Common myeloid progenitor, CD34-positive (primary cell): Measurements from ENCODE around the gene GHRH.

ENCODE experiments used
- CTCF ChIA-PET: fragments of 350-600 bp; sonication (Branson Sonifier 250); formaldehyde crosslinking; loops from one replicate; lab custom pipeline; 2021; ENCODE audit warnings: antibody characterized with exemption; lab: Charles Lee
- POLR2A ChIA-PET: fragments of 350-600 bp; sonication (Branson Sonifier 250); formaldehyde crosslinking; loops from one replicate; lab custom pipeline; 2021; ENCODE audit warnings: antibody characterized with exemption; lab: Charles Lee
- DNase-seq, 3 donors: peaks; one replicate each; pipeline versions ENCODE4 v3.0.0 to v3.0.0-alpha.2; 2013
- H3K27ac ChIP-seq, 2 experiments: 1 replicate in 1 of 2; 2 replicates in 1 of 2; pipeline ENCODE4 v1.7.0; 2013; ENCODE audit warnings: inconsistent platforms in 2 of 2, low read length in 2 of 2, mild to moderate bottlenecking in 2 of 2, low read depth in 1 of 2, moderate library complexity in 1 of 2; ENCODE audit not compliant: severe bottlenecking in 2 of 2, insufficient read depth in 1 of 2, poor library complexity in 1 of 2
- H3K27me3 ChIP-seq, 5 experiments: replicated peaks in 2 of 5; 1 replicate in 3 of 5; 2 replicates in 2 of 5; pipeline versions ENCODE4 v1.6.1 to v1.7.0; 2013; ENCODE audit warnings: low read length in 4 of 5, mild to moderate bottlenecking in 2 of 5, moderate library complexity in 2 of 5, inconsistent platforms in 1 of 5; ENCODE audit not compliant: insufficient read depth in 5 of 5, control insufficient read depth in 4 of 5
- H3K36me3 ChIP-seq, 4 experiments: 1 replicate in 2 of 4; 2 replicates in 2 of 4; pipeline versions ENCODE4 v1.6.1 to v1.7.0; 2013; ENCODE audit warnings: low read length in 3 of 4, control low read depth in 1 of 4, mild to moderate bottlenecking in 1 of 4; ENCODE audit not compliant: control insufficient read depth in 4 of 4, insufficient read depth in 4 of 4
- H3K4me1 ChIP-seq, 4 experiments: 1 replicate in 3 of 4; 2 replicates in 1 of 4; pipeline versions ENCODE4 v1.6.1 to v1.7.1; 2013; ENCODE audit warnings: low read length in 3 of 4, mild to moderate bottlenecking in 3 of 4, control low read depth in 1 of 4, inconsistent platforms in 1 of 4, moderate library complexity in 1 of 4; ENCODE audit not compliant: control insufficient read depth in 4 of 4, insufficient read depth in 4 of 4; ENCODE audit errors: control extremely low read depth in 1 of 4
- H3K4me3 ChIP-seq, 7 experiments: 1 replicate in 4 of 7; 2 replicates in 3 of 7; pipeline versions ENCODE4 v1.5.1 to v1.7.0; 2013; ENCODE audit warnings: mild to moderate bottlenecking in 7 of 7, low read length in 6 of 7, moderate library complexity in 6 of 7, inconsistent platforms in 2 of 7, low read depth in 2 of 7, control low read depth in 1 of 7; ENCODE audit not compliant: insufficient read depth in 4 of 7, control insufficient read depth in 1 of 7; ENCODE audit errors: extremely low read depth in 1 of 7
- H3K9me3 ChIP-seq, 5 experiments: 1 replicate in 4 of 5; 2 replicates in 1 of 5; pipeline versions ENCODE4 v1.6.1 to v1.7.1; 2013; ENCODE audit warnings: low read length in 4 of 5, mild to moderate bottlenecking in 2 of 5, inconsistent platforms in 1 of 5, low read depth in 1 of 5, moderate library complexity in 1 of 5; ENCODE audit not compliant: control insufficient read depth in 4 of 5, insufficient read depth in 2 of 5; ENCODE audit errors: control extremely low read depth in 1 of 5
- WGBS: methylation state at CpG from one replicate; pipeline ENCODE4 v1.1.5; 2013; ENCODE audit not compliant: insufficient coverage; 5-methylcytosine and 5-hydroxymethylcytosine counted together

The GHRH gene

GRCh38 chr20:37205794-37206193, 55.8 kb downstream of the GHRH start:
- H3K27ac ChIP-seq: no peak overlapping the region
- 100% methylated on average over 1 of the region's 2 CpGs for WGBS
- H3K27me3 ChIP-seq: no peaks in the 10 kb centered on the region
- peaks cover 22 to 86% (median 59%) of the 10 kb centered on the region in 4 experiments for H3K36me3 ChIP-seq
- POLR2A ChIA-PET: no interaction called here
- DNase-seq: no peak
- H3K9me3 ChIP-seq: no peaks in the 10 kb centered on the region
- H3K4me1 ChIP-seq: no peaks in the 10 kb centered on the region
- H3K4me3 ChIP-seq: no peak overlapping the region
- CTCF ChIA-PET: interaction anchor here (0.7 to 3.9 kb wide), 6 partner anchors 10 to 330 kb away, joined by 3 to 18 read pairs (median 4); no protein-coding TSS in a partner anchor

DNA sequence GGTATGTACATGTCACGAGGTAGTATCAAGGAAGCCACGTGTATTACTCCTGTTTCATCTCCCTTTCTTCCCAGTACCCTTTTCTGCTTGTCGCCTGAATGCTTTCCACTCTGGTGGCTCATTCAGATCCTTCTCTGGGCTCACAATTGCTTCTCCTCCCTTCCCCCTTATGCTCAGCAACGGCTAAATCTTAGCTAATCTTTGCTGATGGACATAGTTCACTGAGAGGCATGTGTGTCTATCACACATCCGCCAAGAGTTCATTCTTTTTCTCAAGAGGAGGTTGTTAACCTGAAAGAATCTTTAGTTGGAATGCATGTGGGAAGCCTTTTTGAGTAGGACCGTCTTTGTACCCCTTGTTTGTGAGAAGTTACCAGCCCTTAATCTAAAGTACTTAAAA, 56.5 kb downstream of the GHRH start:
- no peaks in the 10 kb centered on the region for H3K27me3 ChIP-seq
- POLR2A ChIA-PET: no interaction called here
- WGBS: 88% methylated on average over 3 of the region's 6 CpGs
- H3K9me3 ChIP-seq: no peaks in the 10 kb centered on the region
- no peak overlapping the region for H3K27ac ChIP-seq
- DNase-seq: no peak
- H3K36me3 ChIP-seq: peaks cover 22 to 92% (median 65%) of the 10 kb centered on the region in 4 experiments
- H3K4me1 ChIP-seq: no peaks in the 10 kb centered on the region
- no peak overlapping the region for H3K4me3 ChIP-seq
- CTCF ChIA-PET: interaction anchor here (0.6 to 3.9 kb wide), 7 partner anchors 9 to 331 kb away, joined by 3 to 18 read pairs (median 5); no protein-coding TSS in a partner anchor

GRCh38 chr20:37204056-37204455, 57.6 kb downstream of the GHRH start:
- 94% methylated on average over 3 of the region's 3 CpGs for WGBS
- Histone ChIP-seq H3K9me3 (no peaks in the 10 kb centered on the region), H3K4me3 (no peak overlapping the region), H3K27me3 (no peaks in the 10 kb centered on the region), H3K4me1 (no peaks in the 10 kb centered on the region), H3K27ac (no peak overlapping the region), H3K36me3 (peaks cover 24 to 89% (median 65%) of the 10 kb centered on the region in 4 experiments)
- POLR2A ChIA-PET: no interaction called here
- no peak for DNase-seq
- CTCF ChIA-PET: interaction anchor here (1.7 to 3.9 kb wide), 4 partner anchors 9 to 329 kb away, joined by 4 to 18 read pairs (median 5); no protein-coding TSS in a partner anchor

GRCh38 chr20:37202267-37202943, 59.2 kb downstream of the GHRH start:
- peak; percentile 34 to 62 (median 51) for DNase-seq
- ChIA-PET POLR2A (no interaction called here), CTCF (interaction anchor here (0.8 to 3.9 kb wide), 9 partner anchors 7 to 342 kb away, joined by 3 to 18 read pairs (median 3); partner anchors contain the start of genes MROH8 and RPN2)
- no peak overlapping the region for H3K4me3 ChIP-seq
- H3K9me3 ChIP-seq: no peaks in the 10 kb centered on the region
- WGBS: 93% methylated on average over 3 of the region's 6 CpGs
- H3K36me3 ChIP-seq: peaks cover 31 to 91% (median 64%) of the 10 kb centered on the region in 4 experiments
- no peaks in the 10 kb centered on the region for H3K27me3 ChIP-seq
- no peak overlapping the region for H3K27ac ChIP-seq
- H3K4me1 ChIP-seq: no peaks in the 10 kb centered on the region

- H3K4me3 ChIP-seq: no peak overlapping the region
- no CpG with 5 or more reads among the region's 2 CpGs for WGBS
- no peak for DNase-seq
- ChIA-PET POLR2A (no interaction called here), CTCF (interaction anchor here (0.7 to 3.1 kb wide), 6 partner anchors 10 to 332 kb away, joined by 3 to 16 read pairs (median 4); no protein-coding TSS in a partner anchor)
- no peaks in the 10 kb centered on the region for H3K4me1 ChIP-seq
- H3K9me3 ChIP-seq: no peaks in the 10 kb centered on the region
- no peaks in the 10 kb centered on the region for H3K27me3 ChIP-seq
- peaks cover 27 to 91% (median 58%) of the 10 kb centered on the region in 4 experiments for H3K36me3 ChIP-seq
- H3K27ac ChIP-seq: no peak overlapping the region
Observed at GRCh38 chr20:37201827-37202162, 59.8 kb downstream of the GHRH start.
